GM19397 (cell line): Measurements from ENCODE around the gene TSR3.

Source experiments
- ATAC-seq: cut with Tn5 transposase; IDR thresholded peaks from one replicate; pipeline ENCODE4 v1.9.1; 2021; ENCODE audit warnings: mild to moderate bottlenecking, moderate library complexity; ENCODE audit not compliant: unreplicated experiment

The TSR3 gene

GRCh38 chr16:1326391-1326790, 25.3 kb downstream of the TSR3 start:
- no peak for ATAC-seq

- ATAC-seq: no peak
Observed at GRCh38 chr16:1325673-1326371, 25.9 kb downstream of the TSR3 start.

GRCh38 chr16:1325261-1325660, 26.4 kb downstream of the TSR3 start:
- no peak for ATAC-seq

GRCh38 chr16:1324286-1324826, 27.3 kb downstream of the TSR3 start:
- no peak for ATAC-seq

GRCh38 chr16:1323296-1324239, 28.1 kb downstream of the TSR3 start:
- ATAC-seq: no peak

- no peak for ATAC-seq
Observed at GRCh38 chr16:1322407-1322806, 29.3 kb downstream of the TSR3 start.

- no peak for ATAC-seq
Observed at GRCh38 chr16:1320658-1321240, 30.9 kb downstream of the TSR3 start.

GRCh38 chr16:1320097-1320496, 31.6 kb downstream of the TSR3 start:
- no peak for ATAC-seq

GRCh38 chr16:1319041-1319440, 32.6 kb downstream of the TSR3 start:
- no peak for ATAC-seq

- ATAC-seq: no peak
Observed at GRCh38 chr16:1318268-1318545, 33.5 kb downstream of the TSR3 start.

- no peak for ATAC-seq
Observed at GRCh38 chr16:1317479-1318267, 34.0 kb downstream of the TSR3 start.

GRCh38 chr16:1316033-1316405, 35.7 kb downstream of the TSR3 start:
- no peak for ATAC-seq

GRCh38 chr16:1315081-1316032, 36.3 kb downstream of the TSR3 start:
- no peak for ATAC-seq

- no peak for ATAC-seq
Observed at GRCh38 chr16:1314399-1315068, 37.1 kb downstream of the TSR3 start.

GRCh38 chr16:1313721-1314369, 37.8 kb downstream of the TSR3 start:
- no peak for ATAC-seq

GRCh38 chr16:1312903-1313302, 38.8 kb downstream of the TSR3 start:
- ATAC-seq: no peak

- ATAC-seq: no peak
Observed at GRCh38 chr16:1312467-1312816, 39.2 kb downstream of the TSR3 start.

GRCh38 chr16:1311738-1312466, 39.8 kb downstream of the TSR3 start:
- no peak for ATAC-seq
